ENCODE data around the gene RAB27B. TPM values are rescaled to one million over a fixed set of nuclear protein-coding genes. Genes with fewer than 3 reads are reported as not detected.
"Not testable (repeated sequence)": the region's sequence is repeated elsewhere in the genome, so short reads cannot be mapped to it uniquely, and the experiment has no call there.

Gene RAB27B
- total RNA-seq, 1 donor from 2014 or later, result 1.6 TPM

DNA sequence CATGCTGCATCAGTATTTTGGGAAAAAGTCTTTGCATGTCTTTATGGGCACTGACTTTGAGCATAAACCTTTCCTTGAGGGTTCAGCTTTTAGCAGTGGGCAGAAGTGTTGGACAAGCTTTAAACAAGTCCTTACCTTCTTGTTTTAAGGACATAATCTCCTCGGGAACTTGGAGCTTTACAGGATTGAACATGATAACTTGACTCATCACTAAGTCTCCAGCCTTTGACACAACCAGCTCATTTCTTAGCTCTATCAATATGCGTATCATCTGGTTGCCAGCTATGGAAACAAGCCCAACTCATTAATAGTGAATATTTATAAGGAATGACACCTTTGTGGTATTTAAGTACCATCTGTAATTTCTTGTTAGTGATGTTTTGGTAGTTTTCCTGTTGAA, 21.0 kb upstream of the RAB27B start:
- no peaks in the 10 kb centered on the region for H3K27me3 ChIP-seq (ENCODE audit: control insufficient read depth, insufficient read depth, low read length)
- TF ChIP-seq, protein P1, sequence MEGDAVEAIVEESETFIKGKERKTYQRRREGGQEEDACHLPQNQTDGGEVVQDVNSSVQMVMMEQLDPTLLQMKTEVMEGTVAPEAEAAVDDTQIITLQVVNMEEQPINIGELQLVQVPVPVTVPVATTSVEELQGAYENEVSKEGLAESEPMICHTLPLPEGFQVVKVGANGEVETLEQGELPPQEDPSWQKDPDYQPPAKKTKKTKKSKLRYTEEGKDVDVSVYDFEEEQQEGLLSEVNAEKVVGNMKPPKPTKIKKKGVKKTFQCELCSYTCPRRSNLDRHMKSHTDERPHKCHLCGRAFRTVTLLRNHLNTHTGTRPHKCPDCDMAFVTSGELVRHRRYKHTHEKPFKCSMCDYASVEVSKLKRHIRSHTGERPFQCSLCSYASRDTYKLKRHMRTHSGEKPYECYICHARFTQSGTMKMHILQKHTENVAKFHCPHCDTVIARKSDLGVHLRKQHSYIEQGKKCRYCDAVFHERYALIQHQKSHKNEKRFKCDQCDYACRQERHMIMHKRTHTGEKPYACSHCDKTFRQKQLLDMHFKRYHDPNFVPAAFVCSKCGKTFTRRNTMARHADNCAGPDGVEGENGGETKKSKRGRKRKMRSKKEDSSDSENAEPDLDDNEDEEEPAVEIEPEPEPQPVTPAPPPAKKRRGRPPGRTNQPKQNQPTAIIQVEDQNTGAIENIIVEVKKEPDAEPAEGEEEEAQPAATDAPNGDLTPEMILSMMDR (IDR thresholded peaks at IDR 0.05; ENCODE audit: insufficient read depth, low read length, poor library complexity, severe bottlenecking), result no peak
- no peak overlapping the region for H3K4me3 ChIP-seq (ENCODE audit: low read depth, low read length)
- no peaks in the 10 kb centered on the region for H3K36me3 ChIP-seq (ENCODE audit: control insufficient read depth, insufficient read depth, low read length)
- no peak for DNase-seq (ENCODE audit: low read depth)

DNA sequence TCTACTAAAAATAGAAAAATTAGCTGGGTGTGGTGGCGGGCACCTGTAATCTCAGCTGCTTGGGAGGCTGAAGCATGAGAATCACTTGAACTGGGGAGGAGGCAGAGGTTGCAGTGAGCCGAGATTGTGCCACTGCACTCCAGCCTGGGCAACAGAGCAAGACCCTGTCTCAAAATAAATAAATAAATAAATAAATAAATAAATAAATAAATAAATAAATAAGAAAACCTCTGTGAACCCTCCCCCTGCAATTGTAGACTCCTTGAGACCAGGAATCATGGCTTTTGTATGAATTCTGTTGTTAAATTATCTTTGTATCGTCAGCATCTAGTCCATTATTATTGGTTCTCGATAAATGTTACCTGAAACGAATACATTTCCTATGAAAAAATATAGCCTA, 17.6 kb upstream of the RAB27B start:
- not testable (repeated sequence) for H3K36me3 ChIP-seq (ENCODE audit: control insufficient read depth, insufficient read depth, low read length); H3K4me3 ChIP-seq (ENCODE audit: low read depth, low read length); H3K27me3 ChIP-seq (ENCODE audit: control insufficient read depth, insufficient read depth, low read length); DNase-seq (ENCODE audit: low read depth)

DNA sequence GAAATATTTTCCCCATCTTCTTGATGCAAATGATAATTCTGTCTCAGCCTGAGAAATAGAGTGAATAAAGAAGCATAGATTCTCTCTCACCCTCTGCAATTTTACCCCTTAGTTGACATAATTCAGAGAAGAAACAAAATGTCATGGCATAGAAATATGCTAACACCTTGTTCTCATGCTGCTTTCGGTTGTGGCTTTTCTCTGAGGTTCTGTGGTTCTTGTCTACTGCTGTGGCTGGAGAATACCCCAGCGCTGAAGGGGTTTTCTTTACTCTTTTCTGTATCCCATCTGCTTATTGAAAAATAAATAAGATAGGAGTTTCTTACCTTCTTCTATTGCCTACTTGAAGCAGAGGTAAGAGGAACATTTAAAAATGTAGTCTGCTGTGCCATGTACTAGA, 15.4 kb upstream of the RAB27B start:
- Histone ChIP-seq H3K4me3 (ENCODE audit: low read depth, low read length) (no peak overlapping the region), H3K36me3 (ENCODE audit: control insufficient read depth, insufficient read depth, low read length) (no peaks in the 10 kb centered on the region), H3K27me3 (ENCODE audit: control insufficient read depth, insufficient read depth, low read length) (no peaks in the 10 kb centered on the region)
- TF ChIP-seq, protein P1 (IDR thresholded peaks at IDR 0.05; ENCODE audit: insufficient read depth, low read length, poor library complexity, severe bottlenecking), result no peak
- DNase-seq (ENCODE audit: low read depth), result no peak

DNA sequence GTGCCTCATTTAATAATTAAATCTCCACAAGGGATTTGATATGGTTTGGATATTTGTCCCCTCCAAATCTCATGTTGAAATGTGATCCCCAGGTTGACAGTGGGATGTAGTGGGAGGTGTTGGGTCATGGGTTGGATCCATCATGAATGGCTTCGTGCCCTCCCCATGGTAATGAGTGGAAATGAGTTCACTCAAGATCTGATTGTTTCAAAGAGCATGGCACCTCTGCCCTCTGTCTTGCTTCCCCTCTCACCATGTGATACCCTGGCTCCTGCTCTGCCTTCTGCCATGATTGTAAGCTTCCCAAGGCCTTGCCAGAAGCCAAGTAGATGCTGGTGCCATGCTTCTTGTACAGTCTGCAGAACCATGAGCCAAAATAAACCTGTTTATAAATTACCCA, 15.0 kb upstream of the RAB27B start:
- no peak overlapping the region for H3K4me3 ChIP-seq (ENCODE audit: low read depth, low read length)
- H3K27me3 ChIP-seq (ENCODE audit: control insufficient read depth, insufficient read depth, low read length), result no peaks in the 10 kb centered on the region
- TF ChIP-seq, protein P1 (IDR thresholded peaks at IDR 0.05; ENCODE audit: insufficient read depth, low read length, poor library complexity, severe bottlenecking), result no peak
- no peak for DNase-seq (ENCODE audit: low read depth)
- no peaks in the 10 kb centered on the region for H3K36me3 ChIP-seq (ENCODE audit: control insufficient read depth, insufficient read depth, low read length)

DNA sequence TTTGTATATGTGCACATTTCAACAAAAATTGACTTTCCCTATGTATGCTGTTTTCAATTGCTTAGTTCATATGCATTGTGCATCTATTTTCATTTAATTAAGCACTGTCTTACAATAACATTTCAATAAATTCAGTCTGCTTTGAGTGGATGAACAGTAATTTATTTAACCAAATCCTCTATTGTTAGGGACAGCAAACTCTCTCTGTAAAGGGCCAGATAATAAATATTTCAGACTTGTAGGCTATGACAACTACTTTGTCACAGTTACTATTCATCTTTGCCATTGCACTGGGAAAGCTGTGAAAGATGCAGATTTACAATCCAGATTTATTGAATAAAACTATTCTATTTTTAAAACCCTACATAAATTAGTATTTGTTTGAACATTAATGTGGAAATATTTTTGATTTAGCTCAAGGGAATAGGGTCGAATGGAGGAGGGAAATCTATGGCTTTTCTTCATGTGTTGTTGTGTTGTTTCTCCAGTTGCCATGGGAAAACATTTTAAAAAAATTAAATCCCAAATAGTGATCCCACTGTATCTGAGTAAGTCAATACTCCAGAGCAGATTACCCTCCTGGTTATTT, 14.2 kb upstream of the RAB27B start:
- DNase-seq (ENCODE audit: low read depth), result no peak
- TF ChIP-seq, protein P1 (IDR thresholded peaks at IDR 0.05; ENCODE audit: insufficient read depth, low read length, poor library complexity, severe bottlenecking), result no peak
- H3K27me3 ChIP-seq (ENCODE audit: control insufficient read depth, insufficient read depth, low read length), result no peaks in the 10 kb centered on the region
- no peaks in the 10 kb centered on the region for H3K36me3 ChIP-seq (ENCODE audit: control insufficient read depth, insufficient read depth, low read length)
- no peak overlapping the region for H3K4me3 ChIP-seq (ENCODE audit: low read depth, low read length)

DNA sequence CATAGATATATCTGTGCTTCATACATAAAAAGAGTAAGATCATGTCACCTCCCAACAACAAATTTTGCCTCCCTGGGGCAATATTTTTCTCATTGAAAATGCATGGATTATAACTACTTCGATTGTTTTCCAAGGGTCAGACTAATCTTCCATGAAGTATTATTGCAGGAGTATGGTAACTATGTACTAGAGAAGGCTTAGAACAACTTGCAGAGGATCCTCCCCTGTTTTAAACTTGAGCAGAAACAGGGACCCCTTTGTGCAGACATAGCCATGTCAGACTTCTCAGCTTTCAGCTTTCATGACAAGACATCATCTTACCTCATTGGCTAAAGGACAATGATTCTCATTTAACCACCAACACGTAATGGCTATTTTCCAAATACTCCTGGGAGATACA, 13.2 kb upstream of the RAB27B start:
- H3K4me3 ChIP-seq (ENCODE audit: low read depth, low read length), result no peak overlapping the region
- TF ChIP-seq, protein P1 (IDR thresholded peaks at IDR 0.05; ENCODE audit: insufficient read depth, low read length, poor library complexity, severe bottlenecking), result no peak
- DNase-seq (ENCODE audit: low read depth), result no peak
- no peaks in the 10 kb centered on the region for H3K27me3 ChIP-seq (ENCODE audit: control insufficient read depth, insufficient read depth, low read length)
- H3K36me3 ChIP-seq (ENCODE audit: control insufficient read depth, insufficient read depth, low read length), result no peaks in the 10 kb centered on the region

DNA sequence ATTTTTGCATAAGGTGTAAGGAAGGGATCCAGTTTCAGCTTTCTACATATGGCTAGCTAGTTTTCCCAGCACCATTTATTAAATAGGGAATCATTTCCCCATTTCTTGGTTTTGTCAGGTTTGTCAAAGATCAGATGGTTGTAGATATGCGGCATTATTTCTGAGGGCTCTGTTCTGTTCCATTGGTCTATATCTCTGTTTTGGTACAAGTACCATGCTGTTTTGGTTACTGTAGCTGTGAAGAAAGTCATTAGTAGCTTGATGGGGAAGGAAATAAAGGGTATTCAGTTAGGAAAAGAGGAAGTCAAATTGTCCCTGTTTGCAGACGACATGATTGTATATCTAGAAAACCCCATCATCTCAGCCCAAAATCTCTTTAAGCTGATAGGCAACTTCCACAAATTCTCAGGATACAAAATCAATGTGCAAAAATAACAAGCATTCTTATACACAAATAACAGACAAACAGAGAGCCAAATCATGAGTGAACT, 7.4 kb upstream of the RAB27B start:
- H3K27me3 ChIP-seq (ENCODE audit: control insufficient read depth, insufficient read depth, low read length); DNase-seq (ENCODE audit: low read depth): not testable (repeated sequence)

More for the DNA sequence above, 7.4 kb upstream of the RAB27B start:
- not testable (repeated sequence) for H3K4me3 ChIP-seq (ENCODE audit: low read depth, low read length); H3K36me3 ChIP-seq (ENCODE audit: control insufficient read depth, insufficient read depth, low read length)

All from kidney epithelial cell (primary cell).